CD4-positive, alpha-beta T cell treated with Interleukin-12 subunit alpha and Interleukin-12 subunit beta, for 1 hour (primary cell): Measurements from ENCODE around the gene RPS6KB1.
"Not testable (repeated sequence)": the region's sequence is repeated elsewhere in the genome, so short reads cannot be mapped to it uniquely, and the experiment has no call there.

Experiments
- DNase-seq: peaks from one replicate; pipeline ENCODE4 v3.0.0-alpha.2; 2020

The RPS6KB1 gene

DNA sequence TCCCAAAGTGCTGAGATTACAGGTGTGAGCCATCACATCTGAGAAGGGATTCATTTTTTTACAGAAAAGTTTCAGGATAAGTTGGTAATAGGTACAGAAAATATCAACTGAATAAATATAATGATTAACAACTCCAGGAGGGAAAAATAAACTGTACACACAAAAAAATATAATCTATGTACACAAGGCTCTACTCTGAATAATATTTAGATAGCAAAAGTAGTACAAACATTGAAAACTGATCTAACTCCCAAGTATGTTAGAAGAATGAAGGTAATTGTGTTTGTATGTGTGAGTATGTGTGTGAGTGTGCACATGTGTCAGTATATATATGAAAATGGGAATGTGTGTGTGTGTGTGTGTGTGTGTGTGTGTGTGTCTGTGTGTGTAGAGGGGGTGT is 20.6 kb upstream of the RPS6KB1 start:
- DNase-seq, result no peak

DNA sequence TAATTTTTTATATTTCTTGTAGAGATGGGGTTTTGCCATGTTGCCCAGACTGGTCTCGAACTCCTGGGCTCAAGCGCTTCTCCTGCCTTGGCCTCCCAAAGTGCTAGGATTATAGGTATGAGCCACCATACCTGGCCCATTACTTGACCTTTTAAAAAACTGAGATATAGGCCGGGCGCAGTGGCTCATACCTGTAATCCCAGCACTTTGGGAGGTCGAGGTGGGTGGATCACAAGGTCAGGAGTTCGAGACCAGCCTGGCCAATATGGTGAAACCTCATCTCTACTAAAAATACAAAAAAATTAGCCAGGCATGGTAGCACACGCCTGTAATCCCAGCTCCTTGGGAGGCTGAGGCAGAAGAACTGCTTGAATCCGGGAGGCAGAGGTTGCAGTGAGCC is 19.5 kb upstream of the RPS6KB1 start:
- not testable (repeated sequence) for DNase-seq

GRCh38 chr17:59874376-59874775 is 18.5 kb upstream of the RPS6KB1 start:
- no peak for DNase-seq

- DNase-seq, result no peak
Observed at GRCh38 chr17:59876107-59876506, 16.8 kb upstream of the RPS6KB1 start.

DNA sequence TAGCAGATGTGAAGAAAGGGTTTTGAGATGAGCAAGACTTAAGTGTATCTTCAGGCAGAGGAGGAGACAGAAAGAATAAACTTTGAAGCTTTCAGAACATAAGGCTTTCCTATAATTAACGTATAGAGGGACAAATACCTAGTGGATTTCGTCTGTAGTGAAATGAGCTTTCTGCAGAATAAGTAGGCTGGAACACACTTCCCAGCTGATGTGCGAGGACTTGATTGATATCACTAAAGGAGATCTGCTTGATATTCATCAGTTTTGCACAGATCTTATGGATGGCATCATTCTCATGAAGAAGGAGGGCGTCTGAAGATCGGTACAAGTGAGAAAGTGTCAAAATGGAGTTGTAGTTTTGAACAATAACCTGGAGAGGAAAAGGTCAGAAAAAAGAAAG is 15.0 kb upstream of the RPS6KB1 start:
- DNase-seq, result no peak

GRCh38 chr17:59878624-59879023 is 14.3 kb upstream of the RPS6KB1 start:
- DNase-seq, result no peak

DNA sequence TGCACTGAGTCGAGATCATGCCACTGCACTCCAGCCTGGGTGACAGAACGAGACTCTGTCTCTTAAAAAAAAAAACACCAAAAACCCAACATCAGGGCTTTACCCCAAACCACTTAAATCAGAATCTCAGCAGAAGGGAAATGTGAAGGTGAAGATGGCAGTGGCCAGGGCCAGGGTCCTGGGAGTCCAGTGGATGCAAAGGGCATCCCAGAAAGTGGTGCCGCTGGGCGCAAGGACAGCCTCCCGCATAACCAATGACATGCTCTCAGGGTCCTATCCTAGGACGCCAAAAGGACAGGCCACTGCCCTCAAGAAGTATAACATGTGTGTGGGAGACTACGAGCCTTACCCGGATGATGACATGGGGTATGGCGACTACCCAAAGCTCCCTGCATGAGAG is 8.1 kb upstream of the RPS6KB1 start:
- no peak for DNase-seq

DNA sequence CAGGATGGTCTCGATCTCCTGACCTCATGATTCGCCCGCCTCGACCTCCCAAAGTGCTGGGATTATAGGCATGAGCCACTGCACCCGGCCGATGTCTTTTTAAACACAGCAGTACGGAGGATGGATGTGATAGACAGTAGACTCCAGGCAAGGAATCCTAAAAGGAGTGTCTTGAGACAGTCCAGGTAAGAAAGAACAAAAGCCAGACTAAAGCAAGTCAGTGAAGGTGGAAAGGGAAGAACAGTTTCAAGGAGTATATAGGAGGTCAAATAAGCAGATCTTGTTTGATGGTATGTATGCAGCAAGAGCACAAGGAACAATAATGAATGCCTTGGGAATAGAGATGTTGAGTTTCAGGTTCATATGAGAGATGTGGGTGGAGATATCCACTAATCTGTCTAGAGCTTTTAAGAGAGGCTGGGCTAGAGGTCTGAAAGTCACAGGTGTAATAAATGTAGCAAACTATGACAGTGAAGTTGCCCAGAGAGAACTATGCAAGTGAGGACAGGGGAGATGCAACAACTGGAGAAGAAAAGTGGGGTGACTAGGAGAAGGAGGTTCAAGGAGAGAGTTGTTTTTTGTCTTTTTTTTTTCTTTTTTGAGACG is 4.7 kb upstream of the RPS6KB1 start:
- DNase-seq, result no peak

- no peak for DNase-seq
Observed at GRCh38 chr17:59890720-59891119, 2.2 kb upstream of the RPS6KB1 start.

DNA sequence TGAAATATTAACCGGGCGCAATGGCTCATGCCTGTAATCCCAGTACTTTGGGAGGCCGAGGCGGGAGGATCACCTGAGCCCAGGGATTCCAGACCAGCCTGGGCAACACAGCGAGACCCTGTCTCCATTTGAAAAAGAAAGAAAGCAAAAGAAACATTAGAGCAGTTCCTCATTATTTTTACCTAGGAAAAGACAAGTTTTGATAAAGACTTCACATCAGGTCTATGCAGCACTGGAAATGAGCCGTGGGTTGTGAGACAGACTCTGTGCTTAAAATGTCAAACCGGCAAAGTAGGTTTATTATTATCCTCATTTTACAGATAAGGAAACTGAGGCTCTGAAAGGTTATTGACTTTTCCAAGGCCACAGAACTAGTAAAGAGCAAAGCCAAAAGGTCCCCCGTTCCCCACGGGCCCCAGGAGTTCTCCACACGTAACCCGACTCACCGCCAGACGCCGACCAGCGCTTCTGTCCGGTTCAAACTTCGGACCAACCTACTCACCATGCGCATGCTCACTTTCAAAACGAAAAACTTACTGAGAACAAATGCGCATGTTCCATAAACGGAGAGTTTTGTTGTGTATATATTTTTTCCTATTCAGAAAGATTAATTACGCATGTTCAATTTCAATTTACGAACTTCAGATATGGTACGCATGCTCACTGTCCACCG is 534 bp upstream of the RPS6KB1 start:
- DNase-seq, result no peak

GRCh38 chr17:59893676-59894100 is 767 bp downstream of the RPS6KB1 start:
- DNase-seq, result peak; percentile 38

DNA sequence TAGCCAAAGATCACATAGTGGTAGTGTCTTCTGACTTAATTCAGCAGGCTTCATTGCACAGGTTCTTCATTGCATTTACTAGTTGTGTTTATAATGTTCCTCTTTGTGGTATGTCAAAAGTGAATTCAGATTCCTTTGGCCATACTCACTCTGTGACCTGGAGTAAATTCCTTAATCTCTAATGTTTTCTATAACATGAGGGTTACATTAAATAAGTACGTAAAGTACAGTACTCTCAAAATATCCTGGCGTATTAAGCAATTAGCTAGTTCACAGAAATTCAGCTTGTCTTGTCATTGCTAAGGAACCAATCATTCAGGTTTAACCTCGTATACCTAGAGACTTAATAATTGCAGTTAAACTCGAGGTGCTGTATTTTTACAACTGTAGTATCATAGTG is 4.2 kb downstream of the RPS6KB1 start:
- DNase-seq, result no peak

- no peak for DNase-seq
Observed at GRCh38 chr17:59899099-59899498, 6.2 kb downstream of the RPS6KB1 start.

DNA sequence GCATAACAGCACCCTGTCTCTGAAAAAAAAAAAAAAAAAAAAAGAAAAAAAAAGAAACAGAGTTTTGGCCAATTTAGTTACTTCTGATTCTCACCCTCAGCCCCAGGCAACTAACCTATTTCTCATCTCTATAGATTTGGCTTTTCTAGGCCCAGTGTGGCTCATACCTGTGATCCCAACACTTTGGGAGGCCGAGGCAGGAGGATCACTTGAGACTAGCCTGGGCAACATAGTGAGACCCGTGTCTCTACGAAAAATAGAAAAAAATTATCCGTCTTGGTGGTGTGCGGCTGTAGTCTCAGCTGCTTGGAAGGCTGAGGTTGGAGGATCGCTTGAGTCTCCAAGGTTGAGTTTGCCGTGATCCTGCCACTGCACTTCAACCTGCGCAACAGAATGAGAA is 8.7 kb downstream of the RPS6KB1 start:
- DNase-seq, result no peak

- DNase-seq, result no peak
Observed at GRCh38 chr17:59903455-59903854, 10.5 kb downstream of the RPS6KB1 start.

DNA sequence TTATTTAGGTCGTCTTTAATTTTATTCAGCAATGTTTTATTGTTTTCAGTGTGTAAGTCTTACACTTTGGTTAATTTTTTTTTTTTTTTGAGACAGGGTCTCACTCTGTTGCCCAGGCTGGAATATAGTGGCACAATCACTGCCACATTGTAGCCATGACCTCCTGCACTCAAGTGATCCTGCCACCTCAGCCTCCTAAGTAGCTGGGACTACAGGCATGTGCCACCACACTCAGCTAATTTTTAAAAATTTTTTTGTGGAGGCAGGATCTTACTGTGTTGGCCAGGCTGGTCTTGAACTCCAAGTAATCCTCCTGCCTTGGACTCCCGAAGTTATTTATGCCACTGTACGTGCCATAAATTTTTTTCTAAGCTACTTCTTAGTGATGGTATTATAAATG is 14.5 kb downstream of the RPS6KB1 start:
- no peak for DNase-seq

- DNase-seq, result peak; percentile 65
Observed at GRCh38 chr17:59914274-59914854, 21.4 kb downstream of the RPS6KB1 start.

DNA sequence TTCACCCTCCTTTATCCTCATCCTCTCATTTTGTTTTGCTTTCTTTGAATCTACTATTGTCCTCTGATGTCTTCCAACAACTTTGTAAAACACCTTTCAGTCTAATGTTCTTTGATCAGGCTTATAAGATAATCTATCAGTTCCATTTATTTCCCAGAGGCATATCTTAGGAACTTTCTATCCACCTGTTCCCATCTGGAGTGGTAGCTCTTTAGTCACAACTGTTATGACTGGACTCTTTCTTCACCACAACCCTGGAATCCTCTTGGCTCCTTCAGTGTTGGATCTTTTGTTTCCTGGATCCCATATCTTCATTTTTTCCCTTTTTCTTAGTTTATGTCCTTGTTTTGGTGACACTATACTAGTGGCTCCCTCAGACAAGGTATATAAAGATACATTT is 23.5 kb downstream of the RPS6KB1 start:
- DNase-seq, result no peak

DNA sequence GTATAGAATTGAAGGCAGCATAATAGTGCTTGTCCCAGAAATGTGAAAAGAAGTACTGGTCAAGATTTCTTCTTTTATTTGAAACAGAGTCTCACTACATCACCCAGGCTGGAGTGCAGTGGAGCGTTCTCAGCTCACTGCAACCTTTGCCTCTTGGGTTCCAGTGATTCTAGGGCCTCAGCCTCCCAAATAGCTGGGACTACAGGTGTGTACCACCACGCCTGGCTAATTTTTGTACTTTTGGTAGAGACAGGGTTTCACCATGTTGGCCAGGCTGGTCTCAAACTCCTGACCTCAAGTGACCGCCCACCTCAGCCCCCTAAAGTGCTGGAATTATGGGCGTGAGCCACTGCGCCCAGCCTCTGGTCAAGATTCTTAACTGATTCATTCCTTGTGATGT is 27.7 kb downstream of the RPS6KB1 start:
- not testable (repeated sequence) for DNase-seq

GRCh38 chr17:59930121-59930520 is 37.2 kb downstream of the RPS6KB1 start:
- not testable (repeated sequence) for DNase-seq

DNA sequence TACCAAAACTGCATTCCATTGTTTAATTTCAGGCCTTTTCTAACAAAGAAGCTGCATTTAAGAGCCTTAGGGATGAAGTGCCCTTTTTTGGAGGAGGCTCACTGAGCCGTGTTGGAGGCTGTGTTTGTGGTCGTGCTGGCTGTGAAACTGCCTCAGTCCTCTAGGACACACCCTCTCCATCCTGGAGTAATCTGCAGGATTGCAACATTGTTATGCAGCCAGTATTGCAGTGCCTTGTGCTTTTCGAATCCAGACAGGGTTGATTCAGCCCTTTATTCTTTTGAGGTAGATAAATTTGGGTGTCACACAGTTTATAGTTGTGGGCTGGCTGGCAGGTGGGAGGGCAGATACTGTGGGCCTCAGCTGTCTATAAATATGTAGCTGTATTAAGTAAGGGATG is 37.8 kb downstream of the RPS6KB1 start:
- DNase-seq, result not testable (repeated sequence)

GRCh38 chr17:59933317-59933716 is 40.4 kb downstream of the RPS6KB1 start:
- DNase-seq, result not testable (repeated sequence)

GRCh38 chr17:59940697-59941096 is 47.8 kb downstream of the RPS6KB1 start:
- DNase-seq, result not testable (repeated sequence)

GRCh38 chr17:59941131-59941530 is 48.2 kb downstream of the RPS6KB1 start:
- DNase-seq, result no peak

DNA sequence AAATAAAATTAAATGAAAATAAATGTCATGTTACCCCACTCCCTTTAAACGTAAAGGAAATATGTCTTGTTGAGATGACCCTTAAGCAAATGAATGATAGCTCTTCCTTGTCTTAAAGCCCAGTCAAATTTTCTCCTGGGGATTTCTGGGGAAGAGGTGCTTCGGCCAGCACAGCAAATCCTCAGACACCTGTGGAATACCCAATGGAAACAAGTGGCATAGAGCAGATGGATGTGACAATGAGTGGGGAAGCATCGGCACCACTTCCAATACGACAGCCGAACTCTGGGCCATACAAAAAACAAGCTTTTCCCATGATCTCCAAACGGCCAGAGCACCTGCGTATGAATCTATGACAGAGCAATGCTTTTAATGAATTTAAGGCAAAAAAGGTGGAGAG is 53.5 kb downstream of the RPS6KB1 start:
- DNase-seq, result not testable (repeated sequence)
